UCSD-AML1 (cell line): ENCODE measurements around the gene NRG3.

Experiments
- DNase-seq: peaks from one replicate; lab custom pipeline; 2025; ENCODE audit not compliant: unreplicated experiment; lab: John Stamatoyannopoulos, UW

NRG3 gene

DNA sequence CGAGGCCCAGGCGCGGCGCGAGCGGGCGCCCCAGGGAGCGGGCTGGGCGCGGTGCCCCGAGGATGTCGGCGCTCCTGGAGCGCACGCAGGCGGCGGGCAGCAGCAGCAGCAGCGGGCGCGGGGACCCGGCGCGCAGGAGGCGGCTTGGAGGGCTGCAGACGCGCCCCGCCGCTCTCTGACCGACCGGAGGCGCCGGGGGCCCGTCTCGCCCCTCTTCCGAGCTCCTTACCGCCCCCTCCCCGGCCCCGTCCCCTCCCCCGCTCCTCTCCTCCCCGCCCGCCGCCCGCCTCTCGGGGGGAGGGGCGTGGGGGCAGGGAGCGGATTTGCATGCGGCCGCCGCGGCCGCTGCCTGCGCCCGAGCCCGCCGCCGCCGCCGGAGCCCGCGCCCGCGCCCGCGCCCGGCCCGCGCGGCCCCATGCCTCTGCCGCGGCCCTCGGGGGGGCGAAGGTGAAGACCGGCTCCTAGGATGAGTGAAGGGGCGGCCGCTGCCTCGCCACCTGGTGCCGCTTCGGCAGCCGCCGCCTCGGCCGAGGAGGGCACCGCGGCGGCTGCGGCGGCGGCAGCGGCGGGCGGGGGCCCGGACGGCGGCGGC lies at the start of gene NRG3:
Gene NRG3 (plus strand): TSS at position 320 of the 592 bp plus-strand sequence.
- no peak for DNase-seq

DNA sequence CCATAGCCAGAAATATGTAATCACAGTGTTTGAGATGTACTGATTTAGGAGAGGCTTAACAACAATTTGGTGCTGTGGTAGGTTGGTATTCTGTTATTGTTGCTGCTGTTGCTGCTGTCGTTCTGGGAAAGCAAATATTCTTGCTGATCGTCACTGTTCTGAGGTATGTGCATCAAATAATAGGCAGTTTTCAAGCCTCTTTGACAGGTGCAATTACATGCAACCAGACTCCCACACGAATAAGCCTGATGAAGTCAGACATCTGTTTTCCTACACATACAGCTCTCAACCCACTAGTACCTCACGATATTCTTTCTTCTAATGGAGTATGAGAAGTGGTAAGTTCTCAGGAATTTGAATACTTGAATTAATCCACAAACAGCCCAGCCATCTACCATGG lies 46.7 kb upstream of the NRG3 start:
- no peak for DNase-seq

DNA sequence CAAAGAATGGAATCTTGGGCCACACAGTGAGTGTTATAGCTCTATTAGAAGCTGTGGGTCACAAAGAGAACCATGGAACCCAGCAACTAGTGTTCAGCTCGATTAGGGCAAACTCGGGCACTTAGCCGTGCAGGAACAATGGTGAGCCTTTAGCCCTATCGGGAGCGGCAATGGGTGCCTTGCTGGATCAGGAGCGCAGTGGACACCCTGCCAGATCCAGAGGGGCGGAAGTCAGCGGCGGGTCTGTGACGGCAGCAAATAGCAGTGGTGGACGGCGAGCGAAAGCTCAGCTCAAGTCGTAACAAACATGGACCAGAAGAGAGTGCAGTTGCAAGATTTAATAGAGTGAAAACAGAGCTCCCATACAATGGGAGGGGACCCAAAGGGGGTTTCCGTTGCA lies 43.9 kb upstream of the NRG3 start:
- no peak for DNase-seq

DNA sequence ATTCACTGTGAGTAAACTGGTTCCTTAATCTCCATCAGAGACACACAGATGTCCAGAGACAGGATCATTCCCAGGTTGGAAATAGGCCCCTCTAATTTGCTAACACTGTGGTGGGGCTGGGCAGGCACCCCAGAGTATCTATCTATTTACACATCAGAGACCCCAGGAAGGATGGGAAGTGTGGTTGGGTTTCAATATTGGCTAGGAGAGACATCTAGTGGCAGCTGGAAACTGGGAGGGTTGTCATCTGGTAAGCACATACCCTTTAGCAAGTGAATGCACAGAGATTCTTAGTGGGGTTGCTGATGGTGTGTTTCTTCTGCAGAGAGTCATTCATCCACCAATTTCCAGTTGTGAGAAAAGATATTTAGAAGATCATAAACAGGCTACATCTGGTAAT lies 36.0 kb upstream of the NRG3 start:
- no peak for DNase-seq

DNA sequence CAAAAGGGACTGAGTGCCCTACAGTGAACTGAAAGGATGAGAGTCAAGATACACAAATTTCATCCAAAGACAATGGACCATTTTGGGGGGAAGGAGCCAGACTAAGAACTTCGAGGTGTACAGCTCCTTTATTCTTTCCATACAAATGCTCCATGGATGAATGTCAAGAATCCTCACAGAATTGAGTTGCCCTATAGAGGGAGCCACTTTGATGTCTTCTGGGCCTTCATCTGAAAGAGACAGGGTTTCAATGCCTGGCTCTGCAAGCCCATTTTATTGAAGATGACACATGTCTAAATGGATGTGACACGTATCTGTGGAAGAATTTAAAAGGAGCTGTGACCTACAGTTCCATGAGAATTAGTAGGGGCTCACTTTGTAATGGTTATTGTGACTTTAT lies 32.0 kb upstream of the NRG3 start:
- DNase-seq, result no peak

DNA sequence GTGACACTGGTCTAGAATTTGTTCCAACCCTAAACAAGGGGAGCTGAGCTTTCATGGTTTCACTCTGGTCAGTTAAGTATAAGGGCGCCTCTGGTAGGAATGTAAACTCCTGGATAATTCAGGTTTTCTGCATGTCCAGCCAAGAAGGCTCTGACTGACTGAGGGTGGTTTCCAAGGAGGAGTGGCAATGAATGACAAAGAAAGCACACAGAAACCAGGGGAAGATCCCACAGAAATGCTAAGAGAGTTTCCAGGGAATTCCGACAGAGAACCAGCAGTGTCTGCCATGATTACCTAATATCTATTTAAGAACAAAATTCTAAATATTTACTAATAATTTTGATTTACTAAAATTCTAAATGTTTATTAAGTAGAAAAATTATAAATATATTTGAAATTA lies 27.3 kb upstream of the NRG3 start:
- no peak for DNase-seq

DNA sequence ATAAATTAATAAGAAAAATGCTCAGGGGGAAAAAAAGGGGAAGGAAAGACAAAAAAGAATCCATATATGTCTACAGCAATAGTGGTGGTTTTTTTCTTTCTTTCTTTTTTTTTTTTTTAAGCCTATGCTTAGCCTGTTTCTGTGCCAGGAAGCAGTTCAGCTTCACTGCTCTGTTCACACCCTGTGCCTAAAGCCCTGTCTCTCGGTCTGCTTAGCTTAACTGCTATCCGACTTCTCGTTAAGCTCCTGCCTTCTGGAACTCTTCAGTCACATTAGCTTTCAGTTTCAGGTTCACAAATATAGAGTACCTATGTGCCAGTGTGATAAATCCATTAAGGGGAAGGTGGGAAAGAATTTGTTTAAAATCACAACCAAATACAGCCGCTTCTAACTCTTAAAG lies 26.5 kb upstream of the NRG3 start:
- no peak for DNase-seq

DNA sequence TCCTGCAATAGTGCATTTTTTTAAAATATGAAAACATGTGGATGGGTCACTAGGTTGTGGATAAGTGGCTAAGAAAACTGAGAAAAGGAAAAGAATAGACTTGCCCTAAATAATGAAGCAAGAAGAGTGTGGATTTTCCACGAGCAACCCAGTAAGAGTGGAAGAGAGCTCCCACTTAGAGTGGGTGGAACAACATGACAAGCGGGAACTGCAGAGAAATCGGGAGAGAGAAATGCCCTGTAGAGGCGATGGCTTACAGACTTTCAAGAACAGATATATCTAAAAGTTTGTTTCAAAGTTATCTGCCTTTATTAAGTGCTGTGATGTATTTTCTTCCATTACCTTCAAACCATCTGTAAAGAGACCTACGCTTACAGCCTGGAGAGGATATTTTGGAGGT lies 26.1 kb upstream of the NRG3 start:
- DNase-seq, result no peak

DNA sequence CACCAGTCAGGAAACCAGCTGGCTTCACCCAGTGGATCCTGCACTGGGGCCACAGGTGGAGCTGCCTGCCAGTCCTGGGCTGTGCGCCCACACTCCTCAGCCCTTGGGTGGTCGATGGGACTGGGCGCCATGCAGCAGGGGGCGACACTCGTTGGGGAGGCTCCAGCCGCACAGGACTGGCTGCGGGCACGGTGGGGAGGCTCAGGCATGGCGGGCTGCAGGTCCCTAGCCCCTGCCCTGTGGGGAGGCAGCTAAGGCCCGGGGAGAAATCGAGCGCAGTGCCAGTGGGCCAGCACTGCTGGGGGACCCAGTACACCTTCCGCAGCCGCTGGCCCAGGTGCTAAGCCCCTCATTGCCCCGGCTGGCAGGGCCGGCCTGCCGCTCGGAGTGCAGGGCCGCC lies 12.4 kb upstream of the NRG3 start:
- no peak for DNase-seq

DNA sequence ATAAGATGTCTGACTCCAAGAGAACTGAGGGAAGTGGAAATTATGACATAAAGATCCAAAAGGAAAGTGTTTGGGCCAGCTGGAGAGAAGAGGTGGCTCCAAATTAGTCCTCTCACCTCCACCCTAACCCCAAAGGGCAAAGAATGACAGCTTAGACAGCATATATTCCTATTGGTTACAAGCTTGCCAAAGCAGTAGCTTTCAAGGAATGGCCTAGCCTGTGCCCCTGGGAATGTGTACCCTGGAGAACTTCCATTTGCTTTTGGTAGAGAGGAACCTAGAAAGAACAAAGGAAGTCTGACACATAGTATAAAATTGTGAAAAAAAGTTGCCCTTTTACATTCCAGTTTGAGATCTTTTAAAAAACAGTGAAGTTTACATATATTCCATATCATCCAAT lies 11.2 kb upstream of the NRG3 start:
- no peak for DNase-seq

DNA sequence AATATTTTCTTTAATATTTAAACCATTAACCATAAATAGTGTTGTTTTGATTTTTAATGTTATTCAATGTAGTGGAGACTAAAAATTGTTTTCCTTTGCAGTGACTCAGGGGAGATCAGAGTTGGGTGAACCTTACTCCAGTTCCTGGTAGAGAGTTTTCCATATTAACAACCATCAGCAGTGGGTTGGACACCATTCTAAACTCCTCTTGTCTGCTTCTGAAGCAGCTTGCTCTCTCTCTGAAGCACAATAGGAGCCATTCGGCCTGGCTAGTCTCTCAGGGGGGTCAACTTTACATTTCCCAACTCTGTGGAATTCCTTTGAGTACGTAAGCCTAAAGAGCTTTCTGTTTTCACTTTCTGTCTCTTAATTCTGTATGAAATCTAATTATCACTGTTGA lies 9.4 kb upstream of the NRG3 start:
- DNase-seq, result no peak

DNA sequence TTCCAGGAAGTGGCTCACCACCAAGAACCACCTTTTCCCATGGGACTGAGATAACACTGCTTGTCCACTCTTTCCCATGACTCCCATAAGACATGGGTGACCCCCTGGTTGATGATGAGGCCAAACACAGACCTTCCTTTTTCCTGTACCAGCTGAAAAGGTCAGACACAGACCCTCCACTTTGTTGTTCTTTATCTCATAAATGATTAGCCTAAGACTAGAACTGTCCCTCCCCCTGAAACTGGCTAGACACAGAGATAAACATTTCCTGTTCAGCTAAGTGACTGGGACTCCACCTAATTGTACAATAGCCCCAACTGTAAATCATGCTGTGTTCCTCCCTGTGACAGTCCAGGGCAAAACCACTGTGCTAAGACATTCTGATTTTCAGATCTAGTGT lies 8.2 kb upstream of the NRG3 start:
- DNase-seq, result no peak

DNA sequence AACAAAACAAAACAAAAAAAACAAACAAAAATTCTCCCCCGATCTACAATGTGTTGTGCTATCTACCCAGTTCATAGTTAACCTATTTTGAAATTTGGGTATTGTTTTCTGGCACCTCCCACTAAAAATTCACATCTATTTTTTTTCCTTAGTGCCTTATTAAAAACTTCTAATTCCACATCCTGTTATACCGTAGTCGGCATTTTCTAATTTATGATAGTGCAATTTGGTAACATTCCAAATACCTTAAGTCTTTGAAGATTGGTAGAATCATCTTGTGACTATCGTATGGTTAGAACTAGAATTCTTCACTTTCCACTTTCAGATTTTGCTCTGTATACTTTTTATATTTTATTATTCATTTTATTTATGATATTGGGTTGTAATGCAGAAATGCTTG lies 4.5 kb upstream of the NRG3 start:
- no peak for DNase-seq

DNA sequence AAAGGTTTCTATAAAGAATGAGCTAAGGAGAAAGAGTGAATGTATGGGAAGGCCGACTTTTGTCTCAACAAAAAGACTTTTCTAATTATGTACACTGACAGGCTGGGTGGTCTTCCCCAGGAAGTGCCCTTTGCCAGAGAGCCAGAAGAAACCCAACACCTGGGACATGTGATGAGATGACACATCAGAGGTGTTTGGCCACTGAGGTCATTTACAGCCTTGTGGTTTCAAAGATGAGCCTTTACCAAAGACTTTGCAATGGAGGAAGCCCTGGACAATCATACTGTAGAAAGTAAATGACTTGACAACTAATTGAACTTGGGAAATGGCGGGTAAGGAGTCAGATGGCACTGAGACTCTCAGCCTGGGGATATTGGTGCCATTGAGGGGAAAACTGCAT lies 3.4 kb upstream of the NRG3 start:
- no peak for DNase-seq

DNA sequence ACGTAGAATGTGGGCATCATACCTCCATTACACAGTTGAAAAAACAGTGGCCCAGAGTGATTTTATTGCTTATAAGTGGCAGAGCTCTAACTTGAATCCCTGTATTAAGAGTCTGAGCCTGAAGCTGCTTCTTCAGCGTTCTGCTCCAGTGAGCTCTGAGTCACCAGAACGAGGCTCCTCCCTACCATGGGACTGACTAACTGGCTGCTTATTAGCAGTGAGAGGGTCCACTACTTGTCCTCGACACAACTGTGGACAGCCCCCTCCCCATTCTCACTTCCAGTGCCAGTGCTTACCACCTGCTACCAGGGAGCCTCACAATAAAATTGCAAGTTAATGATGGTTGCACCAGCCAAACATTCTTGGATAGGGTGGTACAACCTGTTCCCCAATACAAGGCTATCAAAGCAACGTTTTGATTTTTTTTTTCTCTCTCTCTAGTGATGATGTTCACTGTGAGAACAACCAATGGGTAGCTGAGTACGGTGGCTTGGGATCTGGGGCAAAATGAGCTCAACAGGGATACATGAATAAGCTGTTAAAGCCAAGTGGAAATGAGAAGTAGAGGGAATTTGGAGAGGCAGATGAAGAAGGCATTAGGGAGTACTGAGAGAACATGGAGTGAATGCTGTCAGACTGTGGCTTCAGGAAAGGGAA lies 2.7 kb upstream of the NRG3 start:
- no peak for DNase-seq

DNA sequence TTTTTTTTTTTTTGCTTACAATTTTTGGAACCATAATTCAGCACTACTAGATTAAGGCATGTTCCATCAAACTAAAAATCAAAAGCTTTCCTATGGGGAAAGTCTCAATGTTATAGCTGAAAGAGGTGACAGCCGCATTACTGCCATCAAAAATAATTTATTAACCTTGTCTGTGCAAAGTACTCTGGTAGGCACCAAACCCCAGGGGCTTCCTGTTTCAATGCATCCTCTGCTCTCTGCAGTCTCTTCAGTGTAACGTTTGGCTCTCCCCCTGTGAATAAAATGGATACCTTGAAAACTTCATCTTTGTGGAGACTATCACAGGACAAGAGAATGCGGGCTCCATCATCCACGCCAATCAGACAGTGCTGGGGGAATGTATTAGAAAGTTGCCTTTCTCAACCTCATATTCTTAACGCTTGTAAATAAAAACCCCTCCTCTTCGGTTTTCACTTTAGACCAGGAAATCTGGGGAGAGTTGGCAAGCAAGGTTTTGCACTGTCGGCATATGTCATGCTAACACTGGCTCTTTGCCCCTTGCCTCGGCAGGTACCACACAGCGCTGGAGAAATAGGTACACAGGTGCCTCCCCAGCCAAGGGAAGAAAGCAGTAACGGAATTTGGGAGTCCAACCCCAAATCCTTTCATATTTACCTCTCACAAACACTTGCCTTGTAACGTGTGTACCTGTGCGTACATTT lies 1.6 kb upstream of the NRG3 start:
- DNase-seq, result no peak

DNA sequence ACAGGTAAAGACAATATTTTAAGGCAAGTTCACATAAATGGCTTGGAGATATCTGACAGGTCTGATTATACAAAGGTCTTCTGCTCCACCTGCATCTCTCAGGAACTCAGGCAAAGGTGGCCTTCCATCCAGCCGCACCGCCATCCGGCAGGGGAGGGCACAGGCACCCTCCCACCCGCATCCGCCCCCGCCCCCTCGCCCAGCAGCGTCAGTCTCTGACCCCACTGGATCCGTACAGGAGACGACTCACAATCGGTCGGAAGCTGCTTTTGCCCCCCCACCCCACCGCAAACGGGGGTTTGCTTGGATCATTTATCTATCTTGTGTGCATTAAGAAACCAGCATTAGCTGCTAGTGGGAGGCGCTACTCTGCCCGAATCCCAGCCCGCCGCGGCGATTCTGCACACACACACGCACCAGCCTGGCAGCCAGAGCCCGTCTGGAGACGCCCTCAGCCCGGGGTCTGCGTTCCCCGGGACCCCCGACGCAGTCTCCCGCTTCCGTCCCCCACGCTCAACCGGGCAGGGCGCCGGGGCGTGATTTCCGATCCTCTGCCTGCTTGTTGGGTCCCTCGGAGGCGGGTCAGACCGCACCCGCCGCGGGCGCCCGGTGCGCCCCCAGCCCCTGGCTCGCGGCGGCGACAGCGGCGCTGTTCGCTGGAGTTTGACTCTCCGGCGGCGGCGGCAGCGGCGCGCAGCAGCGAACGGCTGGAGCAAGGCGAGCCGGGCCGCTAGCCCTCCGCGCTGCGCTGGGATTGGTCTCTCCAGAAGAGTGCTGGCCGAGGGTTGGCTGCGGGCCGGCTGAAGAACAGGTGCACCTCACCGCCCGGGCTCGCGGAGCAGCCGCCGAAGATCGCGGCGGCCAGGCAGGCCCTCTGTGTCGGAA lies 820 bp upstream of the NRG3 start:
- DNase-seq, result no peak

DNA sequence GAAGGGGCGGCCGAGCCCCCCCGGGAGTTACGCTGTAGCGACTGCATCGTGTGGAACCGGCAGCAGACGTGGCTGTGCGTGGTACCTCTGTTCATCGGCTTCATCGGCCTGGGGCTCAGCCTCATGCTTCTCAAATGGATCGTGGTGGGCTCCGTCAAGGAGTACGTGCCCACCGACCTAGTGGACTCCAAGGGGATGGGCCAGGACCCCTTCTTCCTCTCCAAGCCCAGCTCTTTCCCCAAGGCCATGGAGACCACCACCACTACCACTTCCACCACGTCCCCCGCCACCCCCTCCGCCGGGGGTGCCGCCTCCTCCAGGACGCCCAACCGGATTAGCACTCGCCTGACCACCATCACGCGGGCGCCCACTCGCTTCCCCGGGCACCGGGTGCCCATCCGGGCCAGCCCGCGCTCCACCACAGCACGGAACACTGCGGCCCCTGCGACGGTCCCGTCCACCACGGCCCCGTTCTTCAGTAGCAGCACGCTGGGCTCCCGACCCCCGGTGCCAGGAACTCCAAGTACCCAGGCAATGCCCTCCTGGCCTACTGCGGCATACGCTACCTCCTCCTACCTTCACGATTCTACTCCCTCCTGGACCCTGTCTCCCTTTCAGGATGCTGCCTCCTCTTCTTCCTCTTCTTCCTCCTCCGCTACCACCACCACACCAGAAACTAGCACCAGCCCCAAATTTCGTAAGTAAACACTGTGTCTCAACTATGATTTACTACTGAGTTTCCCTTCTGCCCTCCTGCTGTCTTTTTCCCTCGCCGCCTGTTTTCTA lies 666 bp downstream of the NRG3 start:
- no peak for DNase-seq

DNA sequence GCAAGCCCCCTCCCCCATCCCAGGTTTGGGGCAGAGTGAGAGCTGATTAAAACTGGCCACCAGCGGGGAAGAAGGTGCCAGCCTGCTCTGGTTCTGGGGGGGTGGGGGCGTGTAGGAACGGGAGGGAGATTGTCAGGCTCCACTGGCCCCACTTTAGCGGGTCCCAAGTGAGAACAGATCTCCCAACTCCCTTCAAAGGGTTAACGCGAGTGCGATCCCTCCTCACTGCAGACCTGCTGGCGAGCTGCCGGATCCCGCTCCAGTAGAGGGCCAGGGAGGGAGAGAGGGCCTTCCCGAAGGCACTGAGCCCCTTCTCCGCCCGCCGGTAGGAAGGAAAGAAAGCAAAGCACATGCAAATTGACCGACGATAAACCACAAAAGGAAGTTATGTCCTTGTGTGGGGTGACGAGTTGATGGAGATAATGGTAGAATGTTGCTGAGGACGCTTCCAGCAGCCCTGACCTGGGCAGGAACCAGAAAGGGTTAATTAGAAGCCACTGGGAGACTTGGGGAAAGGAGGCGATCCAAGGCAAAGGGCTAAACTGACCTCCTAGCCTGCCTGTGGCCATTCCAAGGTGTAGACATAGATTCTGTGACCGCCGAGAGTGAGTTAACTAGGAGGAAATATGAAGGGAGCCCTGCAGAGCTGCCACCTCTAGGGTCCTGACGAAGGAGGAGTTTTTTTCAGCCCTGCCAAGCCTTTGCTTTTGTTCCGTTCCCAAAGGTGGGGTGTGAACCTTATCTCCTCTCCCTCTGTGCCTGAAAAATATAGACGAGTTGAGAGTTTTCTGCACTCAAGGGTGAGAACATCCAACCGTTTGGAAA lies 1.5 kb downstream of the NRG3 start:
- no peak for DNase-seq

DNA sequence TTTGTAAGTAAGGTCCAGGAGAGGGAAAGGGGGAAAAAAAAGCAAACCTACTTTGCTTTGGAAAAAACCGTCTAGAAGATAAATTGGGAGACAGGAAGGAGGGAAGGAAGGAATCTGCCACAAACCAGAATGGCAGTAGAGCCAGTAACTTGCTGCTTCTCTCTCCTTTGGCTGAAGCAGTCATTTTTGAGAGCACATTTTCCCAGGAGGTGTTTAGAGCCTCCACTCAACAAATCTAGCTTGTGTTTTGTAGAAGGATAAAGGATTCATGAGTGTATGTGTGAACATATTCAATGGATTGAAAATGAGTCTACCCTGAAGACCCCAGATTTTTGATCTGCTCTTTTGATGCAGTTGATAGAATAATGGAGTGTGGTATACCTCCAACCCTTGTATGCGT lies 2.6 kb downstream of the NRG3 start:
- no peak for DNase-seq
